Activated T-cell treated with anti-CD3 and anti-CD28 coated beads for 1 hour (primary cell): Measurements from ENCODE around the gene CPD.

Source experiments
- DNase-seq: peaks from one replicate; pipeline ENCODE4 v3.0.0-alpha.2; 2020; ENCODE audit warnings: low read depth

The CPD gene

GRCh38 chr17:30354701-30355100, 24.0 kb upstream of the CPD start:
- no peak for DNase-seq

- no peak for DNase-seq
Observed at GRCh38 chr17:30357476-30357875, 21.3 kb upstream of the CPD start.

GRCh38 chr17:30358055-30358760, 20.5 kb upstream of the CPD start:
- no peak for DNase-seq

- DNase-seq = no peak
Observed at GRCh38 chr17:30360086-30360808, 18.5 kb upstream of the CPD start.

- no peak for DNase-seq
Observed at GRCh38 chr17:30361766-30362279, 16.9 kb upstream of the CPD start.

GRCh38 chr17:30363715-30364202, 15.0 kb upstream of the CPD start:
- DNase-seq = peak; percentile 42

- no peak for DNase-seq
Observed at GRCh38 chr17:30366536-30366935, 12.2 kb upstream of the CPD start.

- no peak for DNase-seq
Observed at GRCh38 chr17:30368912-30369720, 9.6 kb upstream of the CPD start.

- no peak for DNase-seq
Observed at GRCh38 chr17:30369995-30370394, 8.7 kb upstream of the CPD start.

GRCh38 chr17:30372755-30373154, 6.0 kb upstream of the CPD start:
- no peak for DNase-seq

- DNase-seq = no peak
Observed at GRCh38 chr17:30375661-30376060, 3.1 kb upstream of the CPD start.

GRCh38 chr17:30376621-30377452, 1.9 kb upstream of the CPD start:
- DNase-seq = no peak

- DNase-seq = no peak
Observed at GRCh38 chr17:30377574-30378240, 1.0 kb upstream of the CPD start.

GRCh38 chr17:30378241-30378824, 394 bp upstream of the CPD start:
- peak; percentile 35 for DNase-seq

GRCh38 chr17:30379303-30379902, 676 bp downstream of the CPD start:
- DNase-seq = peak; percentile 8

GRCh38 chr17:30379903-30380381, 1.2 kb downstream of the CPD start:
- DNase-seq = no peak

GRCh38 chr17:30380643-30381339, 2.1 kb downstream of the CPD start:
- DNase-seq = no peak

GRCh38 chr17:30381340-30381659, 2.6 kb downstream of the CPD start:
- no peak for DNase-seq

- no peak for DNase-seq
Observed at GRCh38 chr17:30382345-30382744, 3.6 kb downstream of the CPD start.
